LHCN-M2 (cell line): ENCODE data around the gene THUMPD2. TPM values are rescaled to one million over a fixed set of nuclear protein-coding genes. Genes with fewer than 3 reads are reported as not detected.

Experiments
- total RNA-seq: library from RNA; depleted of rRNA; stranded (reverse); fragments of >200 nt; gene quantifications from 2 replicates; pipeline ENCODE4 v1.2.3, GENCODE V29; 2014; rRNA removed

THUMPD2 gene
- total RNA-seq, 1 experiment from 2014 or later, result 14.0 TPM

Other genes starting within 250 kb of the THUMPD2 start
- gene TMEM178A, start 113.3 kb downstream of the THUMPD2 start, total RNA-seq, result 0.06 and 0.40 TPM in 2 replicates